ENCODE results near the gene TXNDC8. TPM values are rescaled to one million over a fixed set of nuclear protein-coding genes. Genes with fewer than 3 reads are reported as not detected.

TXNDC8 gene
- total RNA-seq, 1 experiment from 2014 or later = not detected

GRCh38 chr9:110266795-110267194 is 70.9 kb downstream of the TXNDC8 start:
- Histone ChIP-seq H3K36me3 (ENCODE audit: control insufficient read depth, insufficient read depth, low read length) (no peaks in the 10 kb centered on the region), H3K27me3 (ENCODE audit: control insufficient read depth, insufficient read depth, low read length) (no peaks in the 10 kb centered on the region), H3K4me3 (ENCODE audit: low read depth in 2 of 2, low read length in 2 of 2) (no peak overlapping the region), H3K4me1 (ENCODE audit: control insufficient read depth, insufficient read depth, low read length) (no peaks in the 10 kb centered on the region), H3K9me3 (ENCODE audit: control insufficient read depth, insufficient read depth, low read depth, low read length) (no peaks in the 10 kb centered on the region), H3K27ac (ENCODE audit: low read length) (no peak overlapping the region)
- no peak for ATAC-seq
- in situ Hi-C loops (cut with HindIII; ENCODE audit: low pct_unique_long_range_greater_than_20kb, low sequenced_read_pairs) (no loop called here), intact Hi-C loops (cut with micrococcal nuclease; ENCODE audit: unreplicated experiment) (no loop called here)
- DNase-seq (ENCODE audit: low read depth, low spot score) = no peak
- TF ChIP-seq SIN3A (IDR thresholded peaks at IDR 0.05; ENCODE audit: borderline replicate concordance, insufficient read depth, low read depth, low read length) (no peak), TCF7L2 (IDR thresholded peaks at IDR 0.05; ENCODE audit: low read depth, low read length) (no peak)
- TF ChIP-seq, protein P1, sequence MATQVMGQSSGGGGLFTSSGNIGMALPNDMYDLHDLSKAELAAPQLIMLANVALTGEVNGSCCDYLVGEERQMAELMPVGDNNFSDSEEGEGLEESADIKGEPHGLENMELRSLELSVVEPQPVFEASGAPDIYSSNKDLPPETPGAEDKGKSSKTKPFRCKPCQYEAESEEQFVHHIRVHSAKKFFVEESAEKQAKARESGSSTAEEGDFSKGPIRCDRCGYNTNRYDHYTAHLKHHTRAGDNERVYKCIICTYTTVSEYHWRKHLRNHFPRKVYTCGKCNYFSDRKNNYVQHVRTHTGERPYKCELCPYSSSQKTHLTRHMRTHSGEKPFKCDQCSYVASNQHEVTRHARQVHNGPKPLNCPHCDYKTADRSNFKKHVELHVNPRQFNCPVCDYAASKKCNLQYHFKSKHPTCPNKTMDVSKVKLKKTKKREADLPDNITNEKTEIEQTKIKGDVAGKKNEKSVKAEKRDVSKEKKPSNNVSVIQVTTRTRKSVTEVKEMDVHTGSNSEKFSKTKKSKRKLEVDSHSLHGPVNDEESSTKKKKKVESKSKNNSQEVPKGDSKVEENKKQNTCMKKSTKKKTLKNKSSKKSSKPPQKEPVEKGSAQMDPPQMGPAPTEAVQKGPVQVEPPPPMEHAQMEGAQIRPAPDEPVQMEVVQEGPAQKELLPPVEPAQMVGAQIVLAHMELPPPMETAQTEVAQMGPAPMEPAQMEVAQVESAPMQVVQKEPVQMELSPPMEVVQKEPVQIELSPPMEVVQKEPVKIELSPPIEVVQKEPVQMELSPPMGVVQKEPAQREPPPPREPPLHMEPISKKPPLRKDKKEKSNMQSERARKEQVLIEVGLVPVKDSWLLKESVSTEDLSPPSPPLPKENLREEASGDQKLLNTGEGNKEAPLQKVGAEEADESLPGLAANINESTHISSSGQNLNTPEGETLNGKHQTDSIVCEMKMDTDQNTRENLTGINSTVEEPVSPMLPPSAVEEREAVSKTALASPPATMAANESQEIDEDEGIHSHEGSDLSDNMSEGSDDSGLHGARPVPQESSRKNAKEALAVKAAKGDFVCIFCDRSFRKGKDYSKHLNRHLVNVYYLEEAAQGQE (IDR thresholded peaks at IDR 0.05; ENCODE audit: insufficient read depth in 1 of 2, low read depth in 2 of 2, low read length in 1 of 2) = no peak
- CTCF ChIA-PET = no interaction called here
- no TSS peak for BruUV-seq (replicated peaks)
- POLR2A ChIA-PET = no interaction called here

- TF ChIP-seq, protein P1 (IDR thresholded peaks at IDR 0.05; ENCODE audit: insufficient read depth in 1 of 2, low read depth in 2 of 2, low read length in 1 of 2) = no peak
- TF ChIP-seq POLR2AphosphoS5 (IDR thresholded peaks at IDR 0.05; ENCODE audit: low read depth, low read length) = no peak
- TF ChIP-seq SIN3A (IDR thresholded peaks at IDR 0.05; ENCODE audit: borderline replicate concordance, insufficient read depth, low read depth, low read length) = no peak
- TF ChIP-seq TCF7L2 (IDR thresholded peaks at IDR 0.05; ENCODE audit: low read depth, low read length) = no peak
- TF ChIP-seq CTCF (IDR thresholded peaks at IDR 0.05) = no peak
- in situ Hi-C loops (cut with HindIII; ENCODE audit: low pct_unique_long_range_greater_than_20kb, low sequenced_read_pairs) (no loop called here), intact Hi-C loops (cut with micrococcal nuclease; ENCODE audit: unreplicated experiment) (no loop called here)
- peaks cover 2% of the 10 kb centered on the region; the same call in 1 of the 2 replicates for H3K4me1 ChIP-seq (ENCODE audit: control insufficient read depth, insufficient read depth, low read length)
- no peak overlapping the region for H3K27ac ChIP-seq (ENCODE audit: low read length)
- ATAC-seq (no peak), DNase-seq (ENCODE audit: low read depth, low spot score) (no peak)
- H3K36me3 ChIP-seq (ENCODE audit: control insufficient read depth, insufficient read depth, low read length) = no peaks in the 10 kb centered on the region
- BruUV-seq (replicated peaks) = no TSS peak
- no peak overlapping the region for H3K4me3 ChIP-seq (ENCODE audit: low read depth in 2 of 2, low read length in 2 of 2)
- H3K27me3 ChIP-seq (ENCODE audit: control insufficient read depth, insufficient read depth, low read length) = no peaks in the 10 kb centered on the region
- ChIA-PET CTCF (no interaction called here), POLR2A (no interaction called here)
- H3K9me3 ChIP-seq (ENCODE audit: control insufficient read depth, insufficient read depth, low read depth, low read length) = no peaks in the 10 kb centered on the region
Observed at GRCh38 chr9:110261632-110262031, 76.0 kb downstream of the TXNDC8 start.

Data from Panc1 (cell line).